ENCODE data around the gene OR51B2.

Gene OR51B2

DNA sequence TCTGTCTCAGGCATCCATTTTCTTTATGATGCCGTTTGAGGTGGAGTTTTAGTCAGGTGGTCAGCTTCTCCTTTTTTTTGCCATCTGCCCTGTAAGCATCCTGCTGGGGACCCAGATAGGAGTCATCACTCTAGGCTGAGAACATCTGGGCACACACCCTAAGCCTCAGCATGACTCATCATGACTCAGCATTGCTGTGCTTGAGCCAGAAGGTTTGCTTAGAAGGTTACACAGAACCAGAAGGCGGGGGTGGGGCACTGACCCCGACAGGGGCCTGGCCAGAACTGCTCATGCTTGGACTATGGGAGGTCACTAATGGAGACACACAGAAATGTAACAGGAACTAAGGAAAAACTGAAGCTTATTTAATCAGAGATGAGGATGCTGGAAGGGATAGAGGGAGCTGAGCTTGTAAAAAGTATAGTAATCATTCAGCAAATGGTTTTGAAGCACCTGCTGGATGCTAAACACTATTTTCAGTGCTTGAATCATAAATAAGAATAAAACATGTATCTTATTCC, 43.5 kb downstream of the OR51B2 start:
- H2AFZ ChIP-seq, result no peak overlapping the region
- no peaks in the 10 kb centered on the region for H3K27me3 ChIP-seq (ENCODE audit: control insufficient read depth, insufficient read depth, low read length)
- no peak overlapping the region for H3K9ac ChIP-seq
- no peak overlapping the region for H3K4me2 ChIP-seq (ENCODE audit: low read length)
- no peaks in the 10 kb centered on the region for H3K36me3 ChIP-seq (ENCODE audit: control insufficient read depth, insufficient read depth, low read length)
- no peak overlapping the region for H3K4me3 ChIP-seq (ENCODE audit: low read depth, low read length)
- no peak for TF ChIP-seq CTCF (IDR thresholded peaks at IDR 0.05)
- H3K4me1 ChIP-seq, result no peaks in the 10 kb centered on the region
- no peaks in the 10 kb centered on the region for H3K9me3 ChIP-seq (ENCODE audit: control insufficient read depth, low read length)
- no peak overlapping the region for H3K27ac ChIP-seq
- H3K79me2 ChIP-seq, result no peaks in the 10 kb centered on the region

- H3K9ac ChIP-seq, result no peak overlapping the region
- no peaks in the 10 kb centered on the region for H3K79me2 ChIP-seq
- H3K4me2 ChIP-seq (ENCODE audit: low read length), result no peak overlapping the region
- no peaks in the 10 kb centered on the region for H3K36me3 ChIP-seq (ENCODE audit: control insufficient read depth, insufficient read depth, low read length)
- no peak overlapping the region for H3K4me3 ChIP-seq (ENCODE audit: low read depth, low read length)
- H3K27me3 ChIP-seq (ENCODE audit: control insufficient read depth, insufficient read depth, low read length), result no peaks in the 10 kb centered on the region
- H3K4me1 ChIP-seq, result no peaks in the 10 kb centered on the region
- no peak overlapping the region for H2AFZ ChIP-seq
- no peak overlapping the region for H3K27ac ChIP-seq
- TF ChIP-seq CTCF (IDR thresholded peaks at IDR 0.05), result no peak
- no peaks in the 10 kb centered on the region for H3K9me3 ChIP-seq (ENCODE audit: control insufficient read depth, low read length)
These were observed 44.5 kb downstream of the OR51B2 start for GRCh38 chr11:5279471-5280090.

- H2AFZ ChIP-seq, result no peak overlapping the region
- TF ChIP-seq CTCF (IDR thresholded peaks at IDR 0.05), result no peak
- no peak overlapping the region for H3K4me2 ChIP-seq (ENCODE audit: low read length)
- no peaks in the 10 kb centered on the region for H3K9me3 ChIP-seq (ENCODE audit: control insufficient read depth, low read length)
- no peaks in the 10 kb centered on the region for H3K36me3 ChIP-seq (ENCODE audit: control insufficient read depth, insufficient read depth, low read length)
- no peak overlapping the region for H3K9ac ChIP-seq
- no peaks in the 10 kb centered on the region for H3K27me3 ChIP-seq (ENCODE audit: control insufficient read depth, insufficient read depth, low read length)
- H3K4me3 ChIP-seq (ENCODE audit: low read depth, low read length), result no peak overlapping the region
- no peak overlapping the region for H3K27ac ChIP-seq
- no peaks in the 10 kb centered on the region for H3K79me2 ChIP-seq
- H3K4me1 ChIP-seq, result no peaks in the 10 kb centered on the region
These were observed 46.2 kb downstream of the OR51B2 start for GRCh38 chr11:5277807-5278382.

- Histone ChIP-seq H3K4me2 (ENCODE audit: low read length) (no peak overlapping the region), H3K4me3 (ENCODE audit: low read depth, low read length) (no peak overlapping the region), H3K9me3 (ENCODE audit: control insufficient read depth, low read length) (no peaks in the 10 kb centered on the region), H3K27me3 (ENCODE audit: control insufficient read depth, insufficient read depth, low read length) (no peaks in the 10 kb centered on the region), H3K36me3 (ENCODE audit: control insufficient read depth, insufficient read depth, low read length) (no peaks in the 10 kb centered on the region), H2AFZ (no peak overlapping the region), H3K27ac (no peak overlapping the region), H3K79me2 (no peaks in the 10 kb centered on the region), H3K4me1 (no peaks in the 10 kb centered on the region), H3K9ac (no peak overlapping the region)
- TF ChIP-seq CTCF (IDR thresholded peaks at IDR 0.05), result no peak
These were observed 47.4 kb downstream of the OR51B2 start for GRCh38 chr11:5276697-5277096.

All from parathyroid adenoma (tissue), 2 donors.